Measurements from ENCODE around the gene PALM.

GRCh38 chr19:769616-770015, 60.9 kb downstream of the PALM start:
- TF ChIP-seq CTCF (conservative IDR thresholded peaks at IDR 0.05; ENCODE audit: low read depth, low read length) = no peak
- no peak for TF ChIP-seq EZH2 (IDR thresholded peaks at IDR 0.05; ENCODE audit: borderline replicate concordance, low read depth, low read length, poor library complexity, severe bottlenecking)
